ENCODE results near the gene KCNJ16. TPM values are rescaled to one million over a fixed set of nuclear protein-coding genes. Genes with fewer than 3 reads are reported as not detected.

The KCNJ16 gene
- total RNA-seq, 1 donor from 2014 or later: 1.6 TPM

DNA sequence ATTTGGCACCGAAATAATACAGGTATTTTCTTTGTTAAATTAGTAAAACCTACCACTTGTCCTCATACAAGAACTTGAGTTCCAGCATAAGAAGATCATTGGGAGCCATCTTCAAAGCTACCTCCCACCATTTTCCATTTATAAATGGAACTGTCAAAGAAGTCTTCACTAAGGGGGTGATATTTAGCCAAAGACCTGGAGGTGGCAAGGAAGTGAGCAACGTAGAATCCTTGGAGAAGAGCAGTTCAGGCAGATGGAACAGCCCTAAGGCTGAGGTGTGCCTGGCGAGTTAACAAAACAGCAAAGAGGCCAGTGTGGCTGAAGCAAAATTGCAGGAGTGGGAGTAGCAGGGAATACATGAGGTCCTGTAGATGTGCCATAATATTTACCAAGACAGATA is 1.8 kb downstream of the KCNJ16 start:
- no peak overlapping the region for H3K27ac ChIP-seq (ENCODE audit: low read depth, low read length)
- no peaks in the 10 kb centered on the region for H3K27me3 ChIP-seq (ENCODE audit: control insufficient read depth in 3 of 3, insufficient read depth in 3 of 3, low read length in 3 of 3)
- H3K9me3 ChIP-seq (ENCODE audit: control insufficient read depth in 3 of 3, low read length in 3 of 3): no peaks in the 10 kb centered on the region
- no peaks in the 10 kb centered on the region for H3K4me1 ChIP-seq (ENCODE audit: control insufficient read depth in 3 of 3, insufficient read depth in 3 of 3, low read length in 3 of 3)
- no peak overlapping the region for H3K4me3 ChIP-seq (ENCODE audit: low read length in 3 of 3)
- no peak overlapping the region for H3K9ac ChIP-seq (ENCODE audit: low read depth in 1 of 3, low read length in 3 of 3)
- no peaks in the 10 kb centered on the region for H3K36me3 ChIP-seq (ENCODE audit: control insufficient read depth in 3 of 3, insufficient read depth in 3 of 3, low read length in 3 of 3)

DNA sequence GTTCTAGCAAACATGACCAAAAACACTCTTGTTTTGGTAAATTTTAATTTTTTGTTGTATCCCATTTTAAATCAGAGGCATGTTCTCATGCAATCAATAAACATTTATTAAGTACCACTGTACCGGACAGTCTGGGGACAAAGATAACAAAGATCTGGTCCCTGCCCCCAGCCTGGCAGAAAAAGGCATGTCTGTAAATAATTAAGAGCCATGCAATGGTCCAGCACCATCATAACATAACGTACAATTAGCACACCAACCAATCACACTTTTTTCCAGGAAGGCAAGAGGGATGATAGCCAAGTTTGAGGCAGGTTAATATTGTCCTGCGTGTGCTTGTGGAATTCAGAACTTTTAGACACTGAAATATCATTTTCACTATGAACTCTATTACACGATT is 3.5 kb downstream of the KCNJ16 start:
- Histone ChIP-seq H3K4me1 (ENCODE audit: control insufficient read depth in 3 of 3, insufficient read depth in 3 of 3, low read length in 3 of 3) (no peaks in the 10 kb centered on the region), H3K27me3 (ENCODE audit: control insufficient read depth in 3 of 3, insufficient read depth in 3 of 3, low read length in 3 of 3) (no peaks in the 10 kb centered on the region), H3K36me3 (ENCODE audit: control insufficient read depth in 3 of 3, insufficient read depth in 3 of 3, low read length in 3 of 3) (no peaks in the 10 kb centered on the region), H3K27ac (ENCODE audit: low read depth, low read length) (no peak overlapping the region), H3K9me3 (ENCODE audit: control insufficient read depth in 3 of 3, low read length in 3 of 3) (no peaks in the 10 kb centered on the region), H3K4me3 (ENCODE audit: low read length in 3 of 3) (no peak overlapping the region), H3K9ac (ENCODE audit: low read depth in 1 of 3, low read length in 3 of 3) (no peak overlapping the region)

DNA sequence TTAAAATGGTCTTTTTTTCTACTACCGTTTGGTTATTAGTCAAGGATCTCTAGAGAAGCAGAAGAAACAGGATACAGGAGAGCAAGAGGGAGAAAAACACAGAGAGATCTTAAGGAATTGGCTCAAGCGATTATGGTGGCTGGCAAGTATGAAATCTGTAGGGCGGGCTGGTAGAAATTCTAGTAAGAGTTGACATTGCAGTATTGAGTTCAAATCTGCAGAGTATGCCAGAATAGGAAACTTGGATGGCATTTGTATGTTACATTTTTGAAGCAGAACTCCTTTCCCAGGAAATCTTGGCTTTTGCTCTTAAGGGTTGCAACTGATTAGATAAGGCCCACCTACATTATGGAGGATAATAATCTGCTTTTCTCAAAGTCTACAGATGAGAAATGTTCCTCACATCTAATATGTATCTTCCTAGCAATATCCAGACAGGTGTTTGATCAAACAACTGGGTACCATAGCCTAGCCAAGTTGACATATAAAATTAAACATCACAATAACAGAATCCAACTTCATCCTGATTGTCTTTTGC is 4.0 kb downstream of the KCNJ16 start:
- Histone ChIP-seq H3K4me1 (ENCODE audit: control insufficient read depth in 3 of 3, insufficient read depth in 3 of 3, low read length in 3 of 3) (no peaks in the 10 kb centered on the region), H3K4me3 (ENCODE audit: low read length in 3 of 3) (no peak overlapping the region), H3K27me3 (ENCODE audit: control insufficient read depth in 3 of 3, insufficient read depth in 3 of 3, low read length in 3 of 3) (no peaks in the 10 kb centered on the region), H3K9me3 (ENCODE audit: control insufficient read depth in 3 of 3, low read length in 3 of 3) (no peaks in the 10 kb centered on the region), H3K36me3 (ENCODE audit: control insufficient read depth in 3 of 3, insufficient read depth in 3 of 3, low read length in 3 of 3) (no peaks in the 10 kb centered on the region), H3K9ac (ENCODE audit: low read depth in 1 of 3, low read length in 3 of 3) (no peak overlapping the region), H3K27ac (ENCODE audit: low read depth, low read length) (no peak overlapping the region)

DNA sequence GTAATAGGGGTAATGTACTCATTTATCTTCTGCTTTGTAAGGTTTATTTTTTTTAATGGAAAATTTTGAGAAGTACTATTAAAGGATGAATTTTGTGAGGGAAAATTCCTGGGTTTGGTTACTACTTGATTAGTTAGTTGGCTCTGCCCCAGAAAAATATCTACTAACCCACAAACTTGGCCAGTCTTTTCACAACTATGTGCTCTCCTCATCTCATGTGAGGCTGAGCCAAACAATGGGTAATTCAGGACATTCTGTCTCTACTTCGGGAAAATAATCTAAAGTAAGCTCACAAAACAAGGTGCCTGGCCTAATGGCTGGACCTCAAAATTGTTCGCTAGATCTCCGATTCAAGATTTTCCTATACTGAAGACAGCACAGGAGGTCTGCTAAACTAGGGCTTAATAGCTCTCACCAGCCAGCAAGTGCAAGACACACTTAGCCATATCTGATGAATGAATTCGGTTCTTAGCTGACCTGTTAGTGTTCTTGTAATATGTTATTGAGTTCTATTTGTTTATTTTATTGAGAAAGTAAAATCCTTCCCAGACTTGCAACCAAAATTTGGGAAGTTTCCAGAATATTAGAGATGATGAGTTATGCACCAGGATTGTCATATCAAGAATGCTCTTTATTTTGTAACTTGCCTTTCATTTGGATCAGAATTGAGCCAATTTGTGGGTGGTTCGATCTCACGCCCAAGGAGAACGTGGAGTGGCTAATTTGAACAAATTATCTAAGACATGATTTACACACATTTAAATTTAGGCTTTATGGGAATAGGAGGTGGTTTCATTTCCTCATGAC is 5.7 kb downstream of the KCNJ16 start:
- Histone ChIP-seq H3K4me1 (ENCODE audit: control insufficient read depth in 3 of 3, insufficient read depth in 3 of 3, low read length in 3 of 3) (no peaks in the 10 kb centered on the region), H3K9me3 (ENCODE audit: control insufficient read depth in 3 of 3, low read length in 3 of 3) (no peaks in the 10 kb centered on the region), H3K27me3 (ENCODE audit: control insufficient read depth in 3 of 3, insufficient read depth in 3 of 3, low read length in 3 of 3) (no peaks in the 10 kb centered on the region), H3K36me3 (ENCODE audit: control insufficient read depth in 3 of 3, insufficient read depth in 3 of 3, low read length in 3 of 3) (no peaks in the 10 kb centered on the region), H3K27ac (ENCODE audit: low read depth, low read length) (no peak overlapping the region), H3K9ac (ENCODE audit: low read depth in 1 of 3, low read length in 3 of 3) (no peak overlapping the region), H3K4me3 (ENCODE audit: low read length in 3 of 3) (no peak overlapping the region)

DNA sequence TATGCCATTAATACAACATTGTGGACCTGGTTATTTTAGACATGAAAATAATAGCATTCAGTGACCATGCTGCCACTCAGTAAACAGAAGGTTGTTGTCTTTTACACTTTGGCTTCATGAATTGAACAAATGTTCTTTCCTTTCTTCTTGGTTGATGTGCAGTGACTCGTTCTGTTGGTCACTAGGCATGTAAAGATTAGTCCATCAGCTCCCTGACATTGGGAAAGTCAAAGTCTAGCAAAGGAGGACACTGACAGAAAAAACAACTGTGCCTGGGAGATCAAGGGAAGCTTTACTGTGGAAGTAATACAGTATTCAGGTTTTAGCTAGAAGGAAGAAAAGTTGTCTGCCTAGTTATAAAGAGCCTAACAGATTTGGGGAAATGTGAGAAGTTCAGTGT is 6.9 kb downstream of the KCNJ16 start:
- Histone ChIP-seq H3K27me3 (ENCODE audit: control insufficient read depth in 3 of 3, insufficient read depth in 3 of 3, low read length in 3 of 3) (no peaks in the 10 kb centered on the region), H3K9me3 (ENCODE audit: control insufficient read depth in 3 of 3, low read length in 3 of 3) (no peaks in the 10 kb centered on the region), H3K4me3 (ENCODE audit: low read length in 3 of 3) (no peak overlapping the region), H3K27ac (ENCODE audit: low read depth, low read length) (no peak overlapping the region), H3K36me3 (ENCODE audit: control insufficient read depth in 3 of 3, insufficient read depth in 3 of 3, low read length in 3 of 3) (no peaks in the 10 kb centered on the region), H3K9ac (ENCODE audit: low read depth in 1 of 3, low read length in 3 of 3) (no peak overlapping the region), H3K4me1 (ENCODE audit: control insufficient read depth in 3 of 3, insufficient read depth in 3 of 3, low read length in 3 of 3) (no peaks in the 10 kb centered on the region)

DNA sequence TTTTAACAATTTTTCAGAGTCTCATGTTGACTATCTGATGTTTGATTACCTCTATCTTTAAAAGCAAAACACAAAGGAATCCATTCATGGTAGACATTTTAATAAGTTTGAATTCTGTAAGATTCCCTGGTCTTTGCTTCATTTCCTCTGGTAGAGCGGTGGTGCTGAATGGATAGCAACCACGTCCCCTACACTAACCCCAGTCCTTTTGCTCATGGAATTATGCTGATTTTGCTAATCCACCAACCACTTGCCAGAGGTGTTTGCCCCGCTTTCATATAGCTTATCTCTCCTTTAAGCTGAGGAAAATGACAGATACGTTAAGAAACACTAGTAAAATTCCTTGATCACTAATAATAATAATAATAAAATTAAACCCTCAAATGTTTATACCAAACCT is 9.5 kb downstream of the KCNJ16 start:
- Histone ChIP-seq H3K27ac (ENCODE audit: low read depth, low read length) (no peak overlapping the region), H3K36me3 (ENCODE audit: control insufficient read depth in 3 of 3, insufficient read depth in 3 of 3, low read length in 3 of 3) (no peaks in the 10 kb centered on the region), H3K9ac (ENCODE audit: low read depth in 1 of 3, low read length in 3 of 3) (no peak overlapping the region), H3K9me3 (ENCODE audit: control insufficient read depth in 3 of 3, low read length in 3 of 3) (no peaks in the 10 kb centered on the region), H3K27me3 (ENCODE audit: control insufficient read depth in 3 of 3, insufficient read depth in 3 of 3, low read length in 3 of 3) (no peaks in the 10 kb centered on the region), H3K4me1 (ENCODE audit: control insufficient read depth in 3 of 3, insufficient read depth in 3 of 3, low read length in 3 of 3) (no peaks in the 10 kb centered on the region), H3K4me3 (ENCODE audit: low read length in 3 of 3) (no peak overlapping the region)

DNA sequence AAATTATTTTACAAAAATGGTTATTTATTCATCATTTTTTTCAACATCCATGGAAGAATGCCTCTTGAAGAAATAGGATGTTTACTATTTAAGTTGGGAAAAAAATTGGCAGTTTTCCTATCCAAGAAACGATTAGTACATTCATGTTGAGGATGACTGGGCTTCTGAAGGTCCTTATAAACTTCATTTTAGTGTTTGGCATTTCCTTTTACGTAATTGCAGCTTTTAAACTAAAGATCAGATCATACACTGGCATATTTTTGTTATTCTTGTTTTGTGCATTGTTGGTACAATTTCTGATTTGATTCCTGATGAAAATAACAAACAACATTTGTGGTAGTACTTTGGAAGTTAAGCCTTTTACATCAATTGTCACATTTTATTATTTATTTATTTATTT is 11.5 kb downstream of the KCNJ16 start:
- Histone ChIP-seq H3K27me3 (ENCODE audit: control insufficient read depth in 3 of 3, insufficient read depth in 3 of 3, low read length in 3 of 3) (no peaks in the 10 kb centered on the region), H3K4me3 (ENCODE audit: low read length in 3 of 3) (no peak overlapping the region), H3K9ac (ENCODE audit: low read depth in 1 of 3, low read length in 3 of 3) (no peak overlapping the region), H3K4me1 (ENCODE audit: control insufficient read depth in 3 of 3, insufficient read depth in 3 of 3, low read length in 3 of 3) (no peaks in the 10 kb centered on the region), H3K36me3 (ENCODE audit: control insufficient read depth in 3 of 3, insufficient read depth in 3 of 3, low read length in 3 of 3) (no peaks in the 10 kb centered on the region), H3K9me3 (ENCODE audit: control insufficient read depth in 3 of 3, low read length in 3 of 3) (no peaks in the 10 kb centered on the region), H3K27ac (ENCODE audit: low read depth, low read length) (no peak overlapping the region)

DNA sequence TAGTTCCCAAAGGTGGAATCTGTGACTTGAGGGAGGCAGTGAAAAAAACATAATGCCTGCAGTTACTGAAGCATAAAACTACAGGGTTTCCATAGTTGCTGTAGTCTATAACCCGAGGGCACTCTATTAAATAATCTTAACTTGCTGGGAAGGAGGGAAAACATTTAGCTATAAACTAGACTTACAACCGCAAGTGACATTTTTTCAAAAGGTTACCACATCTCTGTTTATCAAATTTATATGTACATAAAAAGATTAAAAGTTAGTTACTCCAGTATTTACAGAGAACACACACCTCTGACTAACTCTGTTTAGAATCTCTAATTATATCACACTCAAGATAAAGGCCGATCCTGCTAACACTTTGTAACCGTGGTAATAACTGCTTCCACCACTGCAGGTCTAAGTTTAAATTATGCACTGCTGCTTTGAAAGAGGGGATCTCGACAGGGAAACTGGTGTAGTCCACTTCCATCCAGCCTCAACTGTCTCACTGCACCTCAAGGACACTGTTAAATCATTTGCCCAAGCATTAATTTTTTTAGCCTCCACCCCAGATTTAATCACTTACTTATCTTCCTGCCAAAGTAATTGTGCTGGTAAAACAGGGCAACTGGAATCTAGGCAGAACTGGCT is 14.6 kb downstream of the KCNJ16 start:
- Histone ChIP-seq H3K27me3 (ENCODE audit: control insufficient read depth in 3 of 3, insufficient read depth in 3 of 3, low read length in 3 of 3) (no peaks in the 10 kb centered on the region), H3K4me1 (ENCODE audit: control insufficient read depth in 3 of 3, insufficient read depth in 3 of 3, low read length in 3 of 3) (no peaks in the 10 kb centered on the region), H3K9ac (ENCODE audit: low read depth in 1 of 3, low read length in 3 of 3) (no peak overlapping the region), H3K27ac (ENCODE audit: low read depth, low read length) (no peak overlapping the region), H3K9me3 (ENCODE audit: control insufficient read depth in 3 of 3, low read length in 3 of 3) (no peaks in the 10 kb centered on the region), H3K4me3 (ENCODE audit: low read length in 3 of 3) (no peak overlapping the region), H3K36me3 (ENCODE audit: control insufficient read depth in 3 of 3, insufficient read depth in 3 of 3, low read length in 3 of 3) (no peaks in the 10 kb centered on the region)

DNA sequence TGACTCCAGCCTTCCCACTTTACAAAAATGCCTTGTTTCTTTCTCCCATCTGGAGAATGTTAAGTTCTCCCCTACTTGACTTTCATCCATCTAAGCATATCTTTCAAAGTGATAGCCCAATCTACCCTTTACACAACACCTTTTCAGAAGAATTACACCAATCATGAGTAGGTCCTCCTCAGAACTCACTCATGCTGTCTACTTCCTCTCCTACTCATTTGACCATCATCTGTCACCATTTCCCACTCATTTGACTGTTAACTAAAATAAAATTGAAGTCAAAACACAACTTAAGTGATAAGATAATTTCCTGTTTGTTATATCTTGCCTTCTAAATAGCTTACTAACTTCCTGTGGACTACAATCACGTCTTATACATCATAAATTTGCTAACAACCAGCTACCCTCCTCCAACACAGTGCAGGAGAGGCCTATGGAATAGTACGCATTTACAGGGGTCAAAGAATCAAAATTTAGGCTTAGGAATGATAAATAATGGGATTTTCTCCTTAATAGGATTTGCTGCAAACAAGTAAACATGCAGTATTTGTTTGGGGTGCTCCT is 16.1 kb downstream of the KCNJ16 start:
- Histone ChIP-seq H3K27me3 (ENCODE audit: control insufficient read depth in 3 of 3, insufficient read depth in 3 of 3, low read length in 3 of 3) (no peaks in the 10 kb centered on the region), H3K9ac (ENCODE audit: low read depth in 1 of 3, low read length in 3 of 3) (no peak overlapping the region), H3K4me1 (ENCODE audit: control insufficient read depth in 3 of 3, insufficient read depth in 3 of 3, low read length in 3 of 3) (no peaks in the 10 kb centered on the region), H3K9me3 (ENCODE audit: control insufficient read depth in 3 of 3, low read length in 3 of 3) (no peaks in the 10 kb centered on the region), H3K27ac (ENCODE audit: low read depth, low read length) (no peak overlapping the region), H3K36me3 (ENCODE audit: control insufficient read depth in 3 of 3, insufficient read depth in 3 of 3, low read length in 3 of 3) (no peaks in the 10 kb centered on the region), H3K4me3 (ENCODE audit: low read length in 3 of 3) (no peak overlapping the region)

DNA sequence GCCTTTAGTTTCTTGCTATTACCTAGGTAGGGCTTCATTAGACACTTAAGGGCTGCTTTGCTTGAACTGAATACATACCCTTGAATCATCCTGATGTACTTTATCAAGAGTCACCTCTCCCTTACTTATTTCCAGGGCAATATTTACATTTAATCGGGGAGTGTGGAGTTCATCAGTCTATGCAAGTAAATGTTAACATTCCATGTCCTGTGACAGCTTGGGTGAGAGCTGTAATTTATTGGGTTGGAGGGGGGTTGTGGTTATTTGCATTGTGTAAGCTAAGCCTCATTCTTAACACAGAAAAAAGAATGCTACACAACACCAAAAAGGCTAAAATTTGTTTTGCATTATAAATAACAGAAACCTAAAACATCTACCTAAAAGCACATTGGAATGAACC is 16.7 kb downstream of the KCNJ16 start:
- no peak overlapping the region for H3K9ac ChIP-seq (ENCODE audit: low read depth in 1 of 3, low read length in 3 of 3)
- no peaks in the 10 kb centered on the region for H3K9me3 ChIP-seq (ENCODE audit: control insufficient read depth in 3 of 3, low read length in 3 of 3)
- H3K27me3 ChIP-seq (ENCODE audit: control insufficient read depth in 3 of 3, insufficient read depth in 3 of 3, low read length in 3 of 3): no peaks in the 10 kb centered on the region
- H3K4me3 ChIP-seq (ENCODE audit: low read length in 3 of 3): no peak overlapping the region
- no peak overlapping the region for H3K27ac ChIP-seq (ENCODE audit: low read depth, low read length)
- H3K4me1 ChIP-seq (ENCODE audit: control insufficient read depth in 3 of 3, insufficient read depth in 3 of 3, low read length in 3 of 3): no peaks in the 10 kb centered on the region
- no peaks in the 10 kb centered on the region for H3K36me3 ChIP-seq (ENCODE audit: control insufficient read depth in 3 of 3, insufficient read depth in 3 of 3, low read length in 3 of 3)

All from skeletal muscle tissue (tissue), 4 donors.